OCI-LY7 (cell line): Measurements from ENCODE around the gene XKR7.

Experiments
- CTCF ChIP-seq: fragments of 200-600 bp; sonication (generic); conservative IDR thresholded peaks from 2 replicates; pipeline ENCODE4 v1.5.1; 2014; ENCODE audit warnings: mild to moderate bottlenecking, antibody characterized with exemption, low read length, moderate library complexity, mixed read lengths
- EZH2phosphoT487 ChIP-seq: fragments of 200-600 bp; sonication (generic); IDR thresholded peaks from 2 replicates; pipeline ENCODE4 v1.6.1; 2018; ENCODE audit warnings: low read depth, borderline replicate concordance, mild to moderate bottlenecking, mixed run types, antibody characterized with exemption, low read length, moderate library complexity, mixed read lengths

DNA sequence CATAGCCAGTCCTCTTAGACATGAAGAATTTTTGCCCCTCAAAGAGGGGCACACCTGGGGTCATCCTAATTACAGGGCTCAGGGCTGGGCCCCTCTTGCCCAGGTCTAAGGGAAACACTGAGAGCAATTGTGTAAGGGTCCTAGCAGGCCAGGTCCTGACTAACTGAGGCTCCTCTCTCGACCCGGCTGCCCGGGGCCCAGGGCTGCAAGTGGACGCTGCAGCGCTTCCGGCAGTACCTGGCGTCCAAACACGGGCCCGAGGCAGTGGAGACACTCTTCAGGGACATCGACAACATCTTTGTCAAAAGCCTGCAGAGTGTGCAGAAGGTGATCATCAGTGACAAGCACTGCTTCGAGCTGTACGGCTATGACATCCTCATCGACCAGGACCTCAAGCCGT is 33.5 kb upstream of the XKR7 start:
- TF ChIP-seq CTCF (no peak), EZH2phosphoT487 (no peak)
